Measurements from ENCODE around the gene FLRT1.
A peak's percentile ranks its signal among the peaks of the same experiment; 100 is the strongest.

The FLRT1 gene

DNA sequence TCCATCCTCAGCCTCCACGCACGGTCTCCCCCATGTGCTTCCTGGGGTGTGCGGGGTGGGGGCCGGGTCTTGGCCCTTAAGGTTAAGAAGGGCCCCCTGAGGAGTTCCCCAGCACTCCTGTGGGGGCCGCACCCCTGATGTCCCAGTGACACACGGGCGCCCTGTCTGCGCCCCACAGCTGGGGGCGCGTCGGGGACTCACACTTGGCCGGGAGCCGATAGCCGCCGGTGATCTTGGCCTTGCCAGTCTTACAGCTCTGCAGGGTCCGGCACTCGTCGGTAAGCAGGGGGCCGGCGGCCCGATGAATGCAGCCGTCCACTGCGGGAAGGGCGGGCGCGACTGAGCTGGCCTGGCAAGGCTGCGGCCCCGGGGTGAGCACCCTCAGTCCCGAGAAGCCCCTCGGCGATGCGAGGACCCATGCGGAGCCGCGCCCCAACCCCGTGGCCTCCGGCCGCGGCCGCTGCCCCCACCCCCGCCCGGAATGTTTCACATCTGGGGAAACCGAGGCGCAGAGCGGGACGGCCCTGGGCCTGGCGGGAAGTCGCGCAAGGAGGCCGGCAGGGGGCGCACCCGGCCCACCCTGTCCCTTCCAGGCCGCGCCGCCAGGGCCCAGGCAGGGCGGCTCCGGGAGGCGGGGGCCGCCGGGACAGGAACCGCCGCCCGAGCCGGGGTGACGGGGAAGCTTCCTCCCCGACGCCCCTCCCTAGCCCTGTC lies 35.5 kb upstream of the FLRT1 start:
- DNase-seq (ENCODE audit: low read depth) = peak; percentile 11
- H3K4me3 ChIP-seq (ENCODE audit: control insufficient read depth, low read depth, low read length) = peak overlapping the region; percentile 22
- TF ChIP-seq, protein P1, sequence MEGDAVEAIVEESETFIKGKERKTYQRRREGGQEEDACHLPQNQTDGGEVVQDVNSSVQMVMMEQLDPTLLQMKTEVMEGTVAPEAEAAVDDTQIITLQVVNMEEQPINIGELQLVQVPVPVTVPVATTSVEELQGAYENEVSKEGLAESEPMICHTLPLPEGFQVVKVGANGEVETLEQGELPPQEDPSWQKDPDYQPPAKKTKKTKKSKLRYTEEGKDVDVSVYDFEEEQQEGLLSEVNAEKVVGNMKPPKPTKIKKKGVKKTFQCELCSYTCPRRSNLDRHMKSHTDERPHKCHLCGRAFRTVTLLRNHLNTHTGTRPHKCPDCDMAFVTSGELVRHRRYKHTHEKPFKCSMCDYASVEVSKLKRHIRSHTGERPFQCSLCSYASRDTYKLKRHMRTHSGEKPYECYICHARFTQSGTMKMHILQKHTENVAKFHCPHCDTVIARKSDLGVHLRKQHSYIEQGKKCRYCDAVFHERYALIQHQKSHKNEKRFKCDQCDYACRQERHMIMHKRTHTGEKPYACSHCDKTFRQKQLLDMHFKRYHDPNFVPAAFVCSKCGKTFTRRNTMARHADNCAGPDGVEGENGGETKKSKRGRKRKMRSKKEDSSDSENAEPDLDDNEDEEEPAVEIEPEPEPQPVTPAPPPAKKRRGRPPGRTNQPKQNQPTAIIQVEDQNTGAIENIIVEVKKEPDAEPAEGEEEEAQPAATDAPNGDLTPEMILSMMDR (IDR thresholded peaks at IDR 0.05; ENCODE audit: control insufficient read depth, insufficient read depth, low read depth, low read length, missing control alignments) = peak; percentile 60

DNA sequence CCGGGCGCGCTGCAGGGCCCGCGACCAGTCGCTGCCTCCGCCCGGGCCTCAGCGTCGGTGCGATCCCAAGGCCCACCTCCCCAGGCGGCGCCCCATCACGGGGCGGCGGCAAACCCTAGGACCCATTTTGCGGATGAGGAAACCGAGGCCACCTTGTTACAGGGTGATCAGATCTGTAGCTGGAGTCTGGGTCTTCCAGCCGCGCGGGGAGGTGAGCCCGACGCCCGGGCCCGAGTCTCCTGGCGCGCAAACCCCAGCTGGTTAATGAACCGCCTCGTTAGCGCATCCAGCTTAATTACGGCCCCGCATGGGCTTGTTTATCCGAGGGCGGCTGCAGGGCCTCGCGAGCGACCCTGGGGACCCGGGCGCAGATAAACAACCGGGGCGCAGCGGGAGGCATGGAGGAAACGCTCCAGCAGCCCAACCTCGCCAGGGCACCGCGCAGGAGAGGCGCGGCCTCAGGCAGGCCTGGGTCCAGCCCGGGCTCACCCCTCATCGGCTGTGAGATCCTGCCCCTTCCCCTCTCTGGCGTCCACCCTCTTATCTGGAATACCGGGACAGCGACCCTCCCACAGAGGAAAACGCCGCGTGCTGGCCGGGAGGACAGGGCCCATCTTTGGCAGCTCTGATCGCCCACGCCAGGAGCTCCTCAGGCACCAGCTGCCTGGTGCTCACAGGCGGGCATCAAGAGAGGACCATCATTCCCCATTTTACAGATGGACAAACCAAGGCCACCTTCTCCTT lies 34.8 kb upstream of the FLRT1 start:
- no peak for DNase-seq (ENCODE audit: low read depth)
- peak overlapping the region; percentile 22 for H3K4me3 ChIP-seq (ENCODE audit: control insufficient read depth, low read depth, low read length)
- TF ChIP-seq, protein P1 (IDR thresholded peaks at IDR 0.05; ENCODE audit: control insufficient read depth, insufficient read depth, low read depth, low read length, missing control alignments) = no peak

DNA sequence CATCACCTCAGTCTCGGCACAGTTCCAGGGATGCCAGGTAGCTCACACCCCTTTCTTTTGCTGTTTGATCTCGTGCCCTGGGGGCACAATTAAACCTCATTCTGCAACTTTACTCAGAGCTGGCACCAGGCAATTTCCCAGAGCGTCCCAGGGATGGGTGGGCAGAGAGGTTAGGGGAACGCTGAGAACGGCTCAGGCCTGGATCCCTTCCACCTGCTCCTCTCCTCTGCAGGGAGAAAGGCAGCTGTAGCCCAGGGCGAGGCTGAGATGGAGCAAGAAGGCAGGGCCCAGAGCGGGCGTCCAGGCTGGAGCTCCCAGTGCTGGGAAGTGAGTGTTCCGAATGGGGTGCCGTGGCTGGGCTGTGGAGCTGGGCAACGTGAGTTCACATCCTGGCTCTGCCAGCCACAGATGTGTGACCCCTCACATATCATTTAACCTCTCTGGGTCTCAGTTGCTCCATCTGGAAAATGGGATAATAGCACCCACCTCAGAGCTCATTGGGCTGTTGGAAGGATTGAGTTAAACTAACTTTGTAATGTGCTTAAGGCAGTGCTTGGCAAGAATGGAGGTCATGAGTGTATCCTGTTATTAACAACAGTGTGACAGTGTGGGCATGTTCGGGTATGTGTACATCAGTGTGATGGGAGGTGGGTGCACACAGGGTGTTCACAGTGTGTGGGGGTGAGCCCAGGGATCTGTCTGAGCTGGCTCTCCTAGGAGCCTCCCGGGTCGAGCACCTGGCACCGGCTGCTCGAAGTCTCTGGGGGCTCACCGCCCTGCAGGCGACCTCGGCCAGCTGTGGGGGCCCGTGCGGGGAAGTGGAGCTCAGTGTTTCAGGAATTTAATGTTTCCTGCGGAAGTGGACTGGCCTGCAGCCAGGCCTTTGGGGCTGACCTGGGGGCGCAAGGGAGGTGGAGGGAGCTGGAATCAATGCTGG lies 34.0 kb upstream of the FLRT1 start:
- H3K4me3 ChIP-seq (ENCODE audit: control insufficient read depth, low read depth, low read length) = no peak overlapping the region
- DNase-seq (ENCODE audit: low read depth) = no peak
- TF ChIP-seq, protein P1 (IDR thresholded peaks at IDR 0.05; ENCODE audit: control insufficient read depth, insufficient read depth, low read depth, low read length, missing control alignments) = no peak

DNA sequence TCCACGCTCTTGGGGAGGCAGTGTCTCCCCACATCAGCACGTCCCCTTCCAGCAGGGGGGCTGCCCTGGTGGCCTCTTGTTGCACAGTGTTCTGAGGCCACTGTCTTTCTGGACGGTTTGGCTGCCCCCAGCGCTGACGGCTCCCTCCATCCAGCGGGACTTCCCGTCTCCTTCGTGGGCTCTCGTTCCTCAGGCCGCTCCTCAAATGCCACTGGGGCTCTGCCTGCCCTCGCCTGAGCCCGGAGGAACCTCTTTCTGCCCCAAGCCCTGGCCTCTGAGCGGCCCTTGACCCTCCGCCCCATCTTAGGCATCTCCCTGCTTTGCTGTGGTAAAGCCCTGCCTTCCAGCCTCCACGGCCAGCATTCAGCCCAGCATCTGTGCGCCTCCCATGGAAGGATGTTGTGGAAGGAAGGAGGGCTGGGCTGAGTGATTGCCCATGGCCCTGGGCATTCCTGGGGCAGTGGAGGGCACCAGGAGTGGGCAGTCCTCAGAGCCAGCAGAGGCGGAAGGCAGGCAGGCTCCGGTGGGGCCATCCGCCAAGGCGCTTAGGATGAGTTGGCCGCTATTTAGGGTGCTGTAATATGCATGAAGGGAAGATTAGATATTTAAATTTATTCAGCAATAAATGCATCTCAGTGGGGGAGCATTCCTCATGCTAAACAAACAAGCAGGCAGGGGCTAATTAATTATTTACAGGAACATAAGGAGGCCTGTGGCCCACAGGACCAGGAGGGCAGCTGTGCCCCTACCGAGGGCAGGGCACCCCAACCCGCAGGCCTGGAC lies 31.7 kb upstream of the FLRT1 start:
- no peak overlapping the region for H3K4me3 ChIP-seq (ENCODE audit: control insufficient read depth, low read depth, low read length)
- DNase-seq (ENCODE audit: low read depth) = no peak

DNA sequence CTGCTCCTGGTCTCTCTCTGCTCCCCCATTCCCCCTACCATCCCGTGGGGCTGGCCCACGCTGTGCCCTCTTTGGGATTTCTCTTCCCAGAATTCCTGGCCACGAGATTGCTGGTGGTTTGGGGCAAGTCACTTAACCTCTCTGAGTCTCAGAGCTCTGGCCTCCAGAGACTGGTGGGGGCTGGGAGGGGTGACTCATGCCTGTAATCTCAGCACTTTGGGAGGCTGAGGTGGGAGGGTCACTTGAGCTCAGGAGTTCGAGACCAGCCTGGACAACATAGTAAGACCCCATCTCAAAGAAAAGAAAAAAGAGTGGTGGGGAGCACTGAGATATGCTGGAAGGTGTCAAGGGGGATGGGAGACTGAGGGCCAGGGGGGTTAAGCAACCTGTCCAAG lies 31.1 kb upstream of the FLRT1 start:
- TF ChIP-seq, protein P1 (IDR thresholded peaks at IDR 0.05; ENCODE audit: control insufficient read depth, insufficient read depth, low read depth, low read length, missing control alignments) = no peak
- no peak overlapping the region for H3K4me3 ChIP-seq (ENCODE audit: control insufficient read depth, low read depth, low read length)
- DNase-seq (ENCODE audit: low read depth) = no peak

More for the DNA sequence above, 31.7 kb upstream of the FLRT1 start:
- TF ChIP-seq, protein P1 (IDR thresholded peaks at IDR 0.05; ENCODE audit: control insufficient read depth, insufficient read depth, low read depth, low read length, missing control alignments) = no peak
